Neural cell (in vitro differentiated cells): ENCODE measurements around the gene PRR20C. TPM values are rescaled to one million over a fixed set of nuclear protein-coding genes. Genes with fewer than 3 reads are reported as not detected.
"Not testable (repeated sequence)": the region's sequence is repeated elsewhere in the genome, so short reads cannot be mapped to it uniquely, and the experiment has no call there.

ENCODE experiments used
- H2AFZ ChIP-seq: fragments of 200-600, 300-800 bp; sonication (generic), shearing (Covaris generic); 2 replicates; pipeline ENCODE4 v1.6.0; 2014; ENCODE audit warnings: low read depth, mild to moderate bottlenecking, antibody characterized with exemption, low read length, moderate library complexity
- H3F3A ChIP-seq: fragments of 200-600 bp; shearing (Covaris generic); 2 replicates; pipeline ENCODE4 v1.6.1; 2016; ENCODE audit warnings: mild to moderate bottlenecking, moderate library complexity, mixed read lengths, antibody characterized with exemption, low read length; ENCODE audit not compliant: insufficient read depth, poor library complexity, severe bottlenecking
- H3K27ac ChIP-seq: fragments of 200-600, 300-800 bp; sonication (generic), shearing (Covaris generic); 2 replicates; pipeline ENCODE4 v1.5.1; 2014; ENCODE audit warnings: mild to moderate bottlenecking, low read length, moderate library complexity
- H3K27me3 ChIP-seq: fragments of 300-800, 200-600 bp; sonication (generic), shearing (Covaris generic); 2 replicates; pipeline ENCODE4 v1.6.0; 2014; ENCODE audit warnings: mild to moderate bottlenecking, low read depth, low read length, moderate library complexity; ENCODE audit not compliant: insufficient read depth
- H3K36me3 ChIP-seq: fragments of 300-800, 200-600 bp; sonication (generic), shearing (Covaris generic); 2 replicates; pipeline ENCODE4 v1.5.1; 2014; ENCODE audit warnings: mild to moderate bottlenecking, antibody characterized with exemption, low read length, moderate library complexity; ENCODE audit not compliant: insufficient read depth
- H3K4me2 ChIP-seq: fragments of 300-800, 200-600 bp; sonication (generic), shearing (Covaris generic); 2 replicates; pipeline ENCODE4 v1.6.0; 2014; ENCODE audit warnings: mild to moderate bottlenecking, low read length
- H3K4me3 ChIP-seq: fragments of 300-800, 200-600 bp; sonication (generic), shearing (Covaris generic); 2 replicates; pipeline ENCODE4 v1.5.1; 2014; ENCODE audit warnings: mild to moderate bottlenecking, low read length, moderate library complexity
- H3K79me2 ChIP-seq: fragments of 200-600 bp; shearing (Covaris generic); replicated peaks from 2 replicates; pipeline ENCODE4 v1.6.0; 2014; ENCODE audit warnings: mild to moderate bottlenecking, low read length, moderate library complexity; ENCODE audit not compliant: insufficient read depth
- H3K9ac ChIP-seq: fragments of 300-800, 200-600 bp; sonication (generic), shearing (Covaris generic); 2 replicates; pipeline ENCODE4 v1.6.1; 2016; ENCODE audit warnings: mild to moderate bottlenecking, low read length, mixed read lengths
- H3K9me2 ChIP-seq: fragments of 200-600 bp; shearing (Covaris generic); 2 replicates; pipeline ENCODE4 v1.6.1; 2016; ENCODE audit warnings: mild to moderate bottlenecking, low read length, mixed read lengths; ENCODE audit not compliant: insufficient read depth
- H3K9me3 ChIP-seq: fragments of 200-600, 300-800 bp; sonication (generic), shearing (Covaris generic); 2 replicates; pipeline ENCODE4 v1.6.1; 2016; ENCODE audit warnings: mild to moderate bottlenecking, mixed run types, low read length, moderate library complexity, mixed read lengths
- H4K20me1 ChIP-seq: fragments of 200-600 bp; shearing (Covaris generic); 2 replicates; pipeline ENCODE4 v1.6.1; 2016; ENCODE audit warnings: mild to moderate bottlenecking, mixed run types; ENCODE audit not compliant: insufficient read depth
- EP300 ChIP-seq: fragments of 450-650 bp; conservative IDR thresholded peaks from 2 replicates; pipeline ENCODE4 v1.6.1; 2014; ENCODE audit warnings: antibody characterized with exemption, mild to moderate bottlenecking, moderate library complexity; ENCODE audit not compliant: poor library complexity, severe bottlenecking
- EZH2 ChIP-seq: fragments of 200-600, 300-800 bp; shearing (Covaris generic), sonication (generic); IDR thresholded peaks from 2 replicates; pipeline ENCODE4 v1.6.1; 2014; ENCODE audit warnings: antibody characterized with exemption, low read length, borderline replicate concordance, mild to moderate bottlenecking; ENCODE audit not compliant: insufficient read depth, poor library complexity, severe bottlenecking
- MXI1 ChIP-seq: fragments of 450-650 bp; conservative IDR thresholded peaks from 2 replicates; pipeline ENCODE4 v1.6.1; 2014; ENCODE audit warnings: antibody characterized with exemption, mild to moderate bottlenecking; ENCODE audit not compliant: poor library complexity, severe bottlenecking
- POLR2AphosphoS5 ChIP-seq: IDR thresholded peaks from 2 replicates; pipeline ENCODE4 v1.6.1; 2012
- RAD21 ChIP-seq: fragments of 450-650 bp; conservative IDR thresholded peaks from 2 replicates; pipeline ENCODE4 v1.6.1; 2014; ENCODE audit warnings: antibody characterized with exemption, mild to moderate bottlenecking, moderate library complexity
- REST ChIP-seq: IDR thresholded peaks from 2 replicates; pipeline ENCODE4 v1.6.1; 2012; ENCODE audit warnings: borderline replicate concordance
- SMC3 ChIP-seq: fragments of 450-650 bp; conservative IDR thresholded peaks from 2 replicates; pipeline ENCODE4 v1.6.1; 2014; ENCODE audit warnings: antibody characterized with exemption, mild to moderate bottlenecking, moderate library complexity; ENCODE audit not compliant: poor library complexity
- TAF1 ChIP-seq: IDR thresholded peaks from 2 replicates; pipeline ENCODE4 v1.6.1; 2012; ENCODE audit warnings: low read depth
- polyA plus RNA-seq: library from polyadenylated mRNA; depleted of rRNA; stranded (reverse); fragments of >200 nt; gene quantifications from 2 replicates; pipeline ENCODE4 v1.2.3, GENCODE V29; 2014
- TF ChIP-seq, protein P1 (sequence below): fragments of 450-650 bp; IDR thresholded peaks from 2 replicates; pipeline ENCODE4 v1.5.1; 2014; ENCODE audit warnings: antibody characterized with exemption, mild to moderate bottlenecking, moderate library complexity; ENCODE audit not compliant: poor library complexity, severe bottlenecking

Gene PRR20C
- polyA plus RNA-seq, 1 donor from 2014 or later: not detected

DNA sequence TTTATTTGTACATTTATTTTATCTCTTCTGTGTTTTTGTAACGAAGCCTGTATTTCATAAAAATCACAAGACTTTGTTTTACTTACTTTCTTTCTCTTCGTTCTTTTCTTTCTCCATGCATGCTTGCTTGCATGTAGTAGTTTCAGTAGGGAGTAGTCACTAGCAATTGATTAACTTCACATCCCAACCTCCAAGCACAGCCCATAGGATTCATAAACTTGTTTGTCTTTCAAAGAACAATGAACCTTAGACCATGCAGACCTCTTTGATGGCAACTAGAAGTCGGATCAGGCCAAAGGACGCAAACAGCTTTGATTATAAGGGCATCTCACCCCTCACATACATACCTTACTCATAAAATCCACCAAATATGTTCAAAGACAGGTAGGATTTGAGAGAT is 16.3 kb upstream of the PRR20C start:
- H3K27me3 ChIP-seq: no peaks in the 10 kb centered on the region
- H3K4me3 ChIP-seq: no peak overlapping the region
- H3K36me3 ChIP-seq: no peaks in the 10 kb centered on the region
- no peak overlapping the region for H2AFZ ChIP-seq
- TF ChIP-seq TAF1 (no peak), REST (no peak)
- no peak overlapping the region for H3K27ac ChIP-seq
- no peaks in the 10 kb centered on the region for H3K79me2 ChIP-seq
- H3K9ac ChIP-seq: no peak overlapping the region
- no peak overlapping the region for H3K4me2 ChIP-seq
- no peaks in the 10 kb centered on the region for H3K9me2 ChIP-seq
- no peaks in the 10 kb centered on the region for H3K9me3 ChIP-seq
- no peaks in the 10 kb centered on the region for H3F3A ChIP-seq
- H4K20me1 ChIP-seq: no peaks in the 10 kb centered on the region

DNA sequence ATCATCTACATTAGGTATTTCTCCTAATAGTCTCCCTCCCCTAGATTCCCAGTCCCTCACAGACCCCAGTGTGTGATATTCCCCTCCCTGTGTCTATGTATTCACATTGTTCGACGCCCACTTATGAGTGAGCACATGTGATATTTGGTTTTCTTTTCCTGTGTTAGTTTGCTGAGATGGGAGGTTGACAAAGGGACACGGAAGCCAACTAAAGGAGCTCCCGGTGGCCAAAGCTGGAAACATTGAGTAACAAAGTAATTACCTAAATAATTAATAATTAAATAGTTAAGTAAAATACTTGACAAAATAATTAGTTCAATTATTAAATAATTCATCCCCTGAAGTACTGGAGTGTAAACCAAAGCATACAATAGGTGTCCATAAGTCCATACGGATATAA is 14.9 kb upstream of the PRR20C start:
- Histone ChIP-seq H3K27ac (no peak overlapping the region), H3K36me3 (no peaks in the 10 kb centered on the region), H2AFZ (no peak overlapping the region), H3K79me2 (no peaks in the 10 kb centered on the region), H3K9ac (no peak overlapping the region), H3F3A (no peaks in the 10 kb centered on the region), H3K4me2 (no peak overlapping the region), H3K4me3 (no peak overlapping the region), H3K27me3 (no peaks in the 10 kb centered on the region), H4K20me1 (no peaks in the 10 kb centered on the region), H3K9me3 (no peaks in the 10 kb centered on the region), H3K9me2 (no peaks in the 10 kb centered on the region)
- TF ChIP-seq RAD21: no peak
- TF ChIP-seq, protein P1, sequence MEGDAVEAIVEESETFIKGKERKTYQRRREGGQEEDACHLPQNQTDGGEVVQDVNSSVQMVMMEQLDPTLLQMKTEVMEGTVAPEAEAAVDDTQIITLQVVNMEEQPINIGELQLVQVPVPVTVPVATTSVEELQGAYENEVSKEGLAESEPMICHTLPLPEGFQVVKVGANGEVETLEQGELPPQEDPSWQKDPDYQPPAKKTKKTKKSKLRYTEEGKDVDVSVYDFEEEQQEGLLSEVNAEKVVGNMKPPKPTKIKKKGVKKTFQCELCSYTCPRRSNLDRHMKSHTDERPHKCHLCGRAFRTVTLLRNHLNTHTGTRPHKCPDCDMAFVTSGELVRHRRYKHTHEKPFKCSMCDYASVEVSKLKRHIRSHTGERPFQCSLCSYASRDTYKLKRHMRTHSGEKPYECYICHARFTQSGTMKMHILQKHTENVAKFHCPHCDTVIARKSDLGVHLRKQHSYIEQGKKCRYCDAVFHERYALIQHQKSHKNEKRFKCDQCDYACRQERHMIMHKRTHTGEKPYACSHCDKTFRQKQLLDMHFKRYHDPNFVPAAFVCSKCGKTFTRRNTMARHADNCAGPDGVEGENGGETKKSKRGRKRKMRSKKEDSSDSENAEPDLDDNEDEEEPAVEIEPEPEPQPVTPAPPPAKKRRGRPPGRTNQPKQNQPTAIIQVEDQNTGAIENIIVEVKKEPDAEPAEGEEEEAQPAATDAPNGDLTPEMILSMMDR: no peak
- no peak for TF ChIP-seq SMC3
- no peak for TF ChIP-seq EZH2
- TF ChIP-seq MXI1: no peak
- TF ChIP-seq POLR2AphosphoS5: no peak
- no peak for TF ChIP-seq REST
- no peak for TF ChIP-seq TAF1
- no peak for TF ChIP-seq EP300

DNA sequence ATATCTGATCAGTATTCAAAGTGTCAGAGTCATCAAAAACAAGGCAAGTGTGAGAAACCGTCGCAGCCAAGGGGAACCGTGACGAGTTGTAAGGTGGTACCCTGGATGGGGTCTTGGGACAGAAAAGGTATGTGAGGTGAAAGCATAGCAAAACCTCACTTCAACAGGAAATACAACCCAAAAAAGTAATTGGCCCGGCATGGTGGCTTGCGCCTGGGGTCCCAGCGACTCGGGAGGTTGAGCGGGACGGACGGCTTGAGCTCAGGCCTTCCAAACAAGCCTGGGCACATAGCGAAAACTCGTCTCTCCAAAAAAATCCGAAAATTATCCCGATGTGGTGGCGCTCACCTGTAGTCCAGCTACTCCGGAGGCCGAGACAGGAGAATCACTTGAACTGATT is 14.1 kb upstream of the PRR20C start:
- not testable (repeated sequence) for H2AFZ ChIP-seq, H3K9ac ChIP-seq, H4K20me1 ChIP-seq, H3K4me3 ChIP-seq, H3K4me2 ChIP-seq, H3F3A ChIP-seq, H3K9me3 ChIP-seq, H3K9me2 ChIP-seq, H3K27me3 ChIP-seq, H3K79me2 ChIP-seq, H3K27ac ChIP-seq, H3K36me3 ChIP-seq

- H2AFZ ChIP-seq, H3K27ac ChIP-seq, H3F3A ChIP-seq, H3K36me3 ChIP-seq, H3K4me2 ChIP-seq, H3K9me3 ChIP-seq, H3K79me2 ChIP-seq, H3K9me2 ChIP-seq, H3K9ac ChIP-seq, H3K27me3 ChIP-seq, H3K4me3 ChIP-seq, H4K20me1 ChIP-seq: not testable (repeated sequence)
Measured at GRCh38 chr13:57140235-57140968, 13.5 kb upstream of the PRR20C start, which contains the start of gene PRR20A. Gene PRR20A, plus strand, starts transcription at chr13:57140918. Its CDS starts 387 bp downstream, at chr13:57141305.
